ENCODE measurements around the gene SPRY2.
"Not testable (repeated sequence)": the region's sequence is repeated elsewhere in the genome, so short reads cannot be mapped to it uniquely, and the experiment has no call there.

Gene SPRY2

DNA sequence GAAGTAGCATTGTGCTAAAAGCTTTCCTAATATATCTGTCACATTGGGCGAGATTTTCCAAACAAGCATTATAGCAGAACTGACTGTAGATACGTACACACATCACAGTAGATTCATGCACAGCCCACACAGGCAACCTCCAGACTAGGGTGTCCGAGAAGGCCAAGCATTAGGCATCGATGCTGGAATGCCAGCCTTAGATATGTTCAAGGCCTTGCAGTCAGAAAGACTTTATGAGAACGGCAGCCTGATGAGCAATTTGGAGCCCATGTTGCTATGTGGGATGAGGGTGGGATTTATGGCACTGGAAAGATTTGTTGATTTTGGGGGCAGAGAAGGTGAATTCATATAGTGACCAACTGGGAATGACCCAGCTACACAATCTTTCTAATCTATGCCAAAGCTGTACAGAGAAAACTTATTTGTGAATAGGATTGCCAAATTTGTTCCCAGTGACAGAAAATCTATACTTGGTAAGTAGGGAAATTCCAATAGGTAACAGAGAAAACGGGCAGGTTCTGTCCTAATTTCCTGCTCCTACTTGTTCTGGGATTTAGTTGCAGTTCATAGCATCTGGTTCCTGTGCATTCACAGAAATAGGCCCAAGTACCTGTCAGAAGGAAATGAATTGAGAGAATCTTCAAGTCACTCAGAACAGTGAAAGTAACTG is 31.0 kb upstream of the SPRY2 start:
- Histone ChIP-seq H3K36me3 (ENCODE audit: control insufficient read depth, insufficient read depth, low read length) (no peaks in the 10 kb centered on the region), H3K27me3 (ENCODE audit: control insufficient read depth, insufficient read depth, low read length) (no peaks in the 10 kb centered on the region), H3K9ac (ENCODE audit: low read depth, low read length) (no peak overlapping the region), H3K9me3 (ENCODE audit: control insufficient read depth, insufficient read depth, low read length) (no peaks in the 10 kb centered on the region), H3K4me1 (ENCODE audit: control insufficient read depth, insufficient read depth, low read length) (no peaks in the 10 kb centered on the region), H3K27ac (ENCODE audit: low read depth, low read length) (no peak overlapping the region), H3K4me3 (ENCODE audit: low read depth, low read length) (no peak overlapping the region)

DNA sequence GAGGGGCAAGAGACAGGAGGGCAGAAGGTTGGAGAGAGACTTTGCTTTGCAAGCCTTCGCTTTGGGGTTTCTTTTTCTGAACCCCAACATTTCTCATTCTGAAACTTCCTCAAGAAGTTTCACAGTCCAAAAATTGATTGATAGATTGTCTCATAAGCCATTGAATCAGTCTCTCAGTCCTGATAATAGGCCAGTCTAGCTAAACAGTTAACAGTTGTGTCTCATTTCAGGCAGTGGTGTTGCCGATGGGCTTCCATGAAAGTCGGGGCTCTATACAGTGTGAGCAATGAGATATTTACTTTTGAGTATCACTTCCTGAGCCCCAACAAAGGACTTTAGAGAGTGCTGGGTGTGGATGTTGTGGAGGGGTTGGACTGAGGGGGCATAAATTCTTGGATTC is 26.5 kb upstream of the SPRY2 start:
- Histone ChIP-seq H3K4me3 (ENCODE audit: low read depth, low read length) (no peak overlapping the region), H3K27ac (ENCODE audit: low read depth, low read length) (no peak overlapping the region), H3K9me3 (ENCODE audit: control insufficient read depth, insufficient read depth, low read length) (no peaks in the 10 kb centered on the region), H3K4me1 (ENCODE audit: control insufficient read depth, insufficient read depth, low read length) (no peaks in the 10 kb centered on the region; the same call in 1 of the 2 replicates), H3K27me3 (ENCODE audit: control insufficient read depth, insufficient read depth, low read length) (no peaks in the 10 kb centered on the region), H3K9ac (ENCODE audit: low read depth, low read length) (no peak overlapping the region), H3K36me3 (ENCODE audit: control insufficient read depth, insufficient read depth, low read length) (no peaks in the 10 kb centered on the region)

DNA sequence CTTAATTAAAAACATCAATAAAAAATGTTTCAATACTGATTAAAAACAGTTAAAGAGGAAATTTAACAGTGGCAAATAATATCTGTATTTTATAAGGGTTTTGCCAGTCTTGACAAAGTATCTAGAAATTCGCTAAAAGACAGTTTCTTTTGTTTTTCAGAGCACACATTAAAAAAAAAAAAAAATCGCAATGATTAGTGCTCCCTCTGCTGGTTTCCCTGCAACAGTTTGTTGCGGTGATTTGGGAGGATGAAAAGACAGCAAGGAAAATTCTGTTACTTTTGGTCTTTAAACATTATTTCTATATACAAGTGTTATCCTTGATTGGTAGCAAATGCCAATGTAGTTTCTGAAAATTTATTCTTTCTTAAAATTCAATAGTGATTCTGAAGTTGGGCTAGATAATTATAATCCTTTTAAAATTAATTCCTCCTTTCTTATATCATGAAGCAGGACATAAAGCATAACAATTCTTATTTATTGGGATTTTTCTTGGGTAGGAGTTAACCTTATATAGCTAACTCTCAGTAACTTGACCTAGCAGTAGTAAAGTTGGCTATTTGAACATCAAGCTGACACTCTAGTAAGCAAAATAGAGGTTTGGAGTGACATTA is 23.1 kb upstream of the SPRY2 start:
- Histone ChIP-seq H3K4me1 (ENCODE audit: control insufficient read depth, insufficient read depth, low read length) (peaks cover 34% of the 10 kb centered on the region), H3K36me3 (ENCODE audit: control insufficient read depth, insufficient read depth, low read length) (no peaks in the 10 kb centered on the region), H3K27me3 (ENCODE audit: control insufficient read depth, insufficient read depth, low read length) (no peaks in the 10 kb centered on the region), H3K27ac (ENCODE audit: low read depth, low read length) (no peak overlapping the region), H3K9me3 (ENCODE audit: control insufficient read depth, insufficient read depth, low read length) (no peaks in the 10 kb centered on the region), H3K4me3 (ENCODE audit: low read depth, low read length) (no peak overlapping the region), H3K9ac (ENCODE audit: low read depth, low read length) (no peak overlapping the region)

DNA sequence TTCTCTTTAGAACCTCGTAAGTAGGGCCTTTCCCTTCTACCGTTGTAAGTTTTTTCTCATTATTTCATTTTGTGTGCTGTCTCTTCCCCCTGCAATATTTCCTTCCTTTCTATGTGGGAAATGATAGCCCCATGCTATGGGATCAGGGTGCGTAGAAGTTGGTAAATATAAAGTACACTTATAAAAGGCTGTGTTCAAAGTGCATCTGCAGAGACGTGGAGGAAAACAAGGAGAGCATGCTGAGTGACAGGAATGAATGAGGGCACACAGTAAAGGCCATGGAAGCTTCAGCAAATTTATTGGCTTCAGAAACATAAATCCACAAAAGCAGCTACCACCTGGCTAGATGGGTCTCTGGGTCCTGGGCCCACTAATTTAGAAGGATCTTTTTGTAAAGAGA is 21.6 kb upstream of the SPRY2 start:
- H3K4me3 ChIP-seq (ENCODE audit: low read depth, low read length), result no peak overlapping the region
- no peaks in the 10 kb centered on the region for H3K27me3 ChIP-seq (ENCODE audit: control insufficient read depth, insufficient read depth, low read length)
- H3K27ac ChIP-seq (ENCODE audit: low read depth, low read length), result peak overlapping the region; percentile 30
- H3K9ac ChIP-seq (ENCODE audit: low read depth, low read length), result no peak overlapping the region
- H3K36me3 ChIP-seq (ENCODE audit: control insufficient read depth, insufficient read depth, low read length), result no peaks in the 10 kb centered on the region
- H3K9me3 ChIP-seq (ENCODE audit: control insufficient read depth, insufficient read depth, low read length), result no peaks in the 10 kb centered on the region
- H3K4me1 ChIP-seq (ENCODE audit: control insufficient read depth, insufficient read depth, low read length), result peaks cover 39% of the 10 kb centered on the region

DNA sequence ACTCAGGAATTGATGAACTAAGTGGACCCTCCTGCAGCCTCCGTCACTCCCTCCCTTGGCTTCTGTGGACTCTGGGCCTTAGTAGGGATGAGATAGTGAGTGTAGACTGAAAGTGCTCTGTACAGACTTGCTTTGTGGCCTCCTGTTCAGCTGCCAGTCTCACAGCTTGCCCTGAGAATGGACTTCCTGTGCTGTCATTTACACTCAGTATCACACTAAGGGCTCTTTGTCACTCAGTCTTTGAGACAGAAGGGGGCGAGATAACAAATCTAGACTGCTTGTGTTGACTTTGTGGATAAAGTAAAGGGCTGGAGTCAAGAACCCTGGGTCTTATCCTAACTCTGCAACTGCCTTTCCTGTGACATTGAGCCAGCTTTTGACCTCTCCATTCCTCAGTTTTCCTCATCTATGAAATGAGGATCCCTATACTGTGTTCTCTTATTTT is 21.0 kb upstream of the SPRY2 start:
- H3K27ac ChIP-seq (ENCODE audit: low read depth, low read length), result peak overlapping the region; percentile 30
- H3K36me3 ChIP-seq (ENCODE audit: control insufficient read depth, insufficient read depth, low read length), result no peaks in the 10 kb centered on the region
- peaks cover 39% of the 10 kb centered on the region for H3K4me1 ChIP-seq (ENCODE audit: control insufficient read depth, insufficient read depth, low read length)
- H3K27me3 ChIP-seq (ENCODE audit: control insufficient read depth, insufficient read depth, low read length), result no peaks in the 10 kb centered on the region
- H3K4me3 ChIP-seq (ENCODE audit: low read depth, low read length), result no peak overlapping the region
- no peak overlapping the region for H3K9ac ChIP-seq (ENCODE audit: low read depth, low read length)
- H3K9me3 ChIP-seq (ENCODE audit: control insufficient read depth, insufficient read depth, low read length), result no peaks in the 10 kb centered on the region

DNA sequence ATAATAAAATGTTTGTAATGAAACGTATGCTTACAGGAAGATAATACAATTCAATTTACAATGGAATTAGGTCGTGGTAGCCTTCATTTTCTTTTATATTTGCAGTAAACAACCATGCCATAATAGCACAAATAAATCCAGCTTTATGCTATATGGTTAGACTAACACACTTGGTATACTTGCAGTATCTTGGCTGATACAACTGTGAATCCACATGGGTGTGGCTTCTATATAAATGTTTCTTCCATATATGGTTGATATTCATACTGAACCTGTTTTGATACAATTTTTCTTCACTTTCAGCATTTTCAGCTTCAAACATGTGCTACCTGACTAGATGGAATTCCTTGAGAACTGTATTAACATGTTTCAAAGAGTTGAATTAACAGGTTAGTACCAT is 20.4 kb upstream of the SPRY2 start:
- Histone ChIP-seq H3K9ac (ENCODE audit: low read depth, low read length) (no peak overlapping the region), H3K4me1 (ENCODE audit: control insufficient read depth, insufficient read depth, low read length) (peaks cover 39% of the 10 kb centered on the region), H3K36me3 (ENCODE audit: control insufficient read depth, insufficient read depth, low read length) (no peaks in the 10 kb centered on the region), H3K4me3 (ENCODE audit: low read depth, low read length) (no peak overlapping the region), H3K27me3 (ENCODE audit: control insufficient read depth, insufficient read depth, low read length) (no peaks in the 10 kb centered on the region), H3K27ac (ENCODE audit: low read depth, low read length) (peak overlapping the region; percentile 25), H3K9me3 (ENCODE audit: control insufficient read depth, insufficient read depth, low read length) (no peaks in the 10 kb centered on the region)

DNA sequence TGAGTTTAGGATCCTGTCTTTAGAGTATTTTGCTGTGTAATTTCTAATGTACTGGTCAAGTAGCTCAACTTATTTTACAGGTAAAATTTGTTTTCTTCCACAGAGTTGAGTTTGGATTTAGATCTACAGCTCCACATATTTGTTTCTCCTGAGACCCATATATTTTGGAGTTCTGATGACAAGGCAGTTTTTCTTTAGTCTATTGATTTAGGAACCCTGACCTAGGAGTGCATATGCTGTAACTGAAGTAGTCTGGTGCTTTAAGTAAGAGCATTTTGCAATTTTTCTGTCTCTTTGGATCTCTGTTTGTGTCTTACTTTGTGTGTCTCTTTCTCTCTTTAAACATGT is 19.5 kb upstream of the SPRY2 start:
- Histone ChIP-seq H3K9me3 (ENCODE audit: control insufficient read depth, insufficient read depth, low read length) (no peaks in the 10 kb centered on the region), H3K36me3 (ENCODE audit: control insufficient read depth, insufficient read depth, low read length) (no peaks in the 10 kb centered on the region), H3K9ac (ENCODE audit: low read depth, low read length) (0 out of 2 replicates have a peak overlapping the region, but pooled peaks have one; percentile 9), H3K27ac (ENCODE audit: low read depth, low read length) (peak overlapping the region; percentile 89), H3K4me3 (ENCODE audit: low read depth, low read length) (no peak overlapping the region), H3K27me3 (ENCODE audit: control insufficient read depth, insufficient read depth, low read length) (no peaks in the 10 kb centered on the region), H3K4me1 (ENCODE audit: control insufficient read depth, insufficient read depth, low read length) (peaks cover 39% of the 10 kb centered on the region)

DNA sequence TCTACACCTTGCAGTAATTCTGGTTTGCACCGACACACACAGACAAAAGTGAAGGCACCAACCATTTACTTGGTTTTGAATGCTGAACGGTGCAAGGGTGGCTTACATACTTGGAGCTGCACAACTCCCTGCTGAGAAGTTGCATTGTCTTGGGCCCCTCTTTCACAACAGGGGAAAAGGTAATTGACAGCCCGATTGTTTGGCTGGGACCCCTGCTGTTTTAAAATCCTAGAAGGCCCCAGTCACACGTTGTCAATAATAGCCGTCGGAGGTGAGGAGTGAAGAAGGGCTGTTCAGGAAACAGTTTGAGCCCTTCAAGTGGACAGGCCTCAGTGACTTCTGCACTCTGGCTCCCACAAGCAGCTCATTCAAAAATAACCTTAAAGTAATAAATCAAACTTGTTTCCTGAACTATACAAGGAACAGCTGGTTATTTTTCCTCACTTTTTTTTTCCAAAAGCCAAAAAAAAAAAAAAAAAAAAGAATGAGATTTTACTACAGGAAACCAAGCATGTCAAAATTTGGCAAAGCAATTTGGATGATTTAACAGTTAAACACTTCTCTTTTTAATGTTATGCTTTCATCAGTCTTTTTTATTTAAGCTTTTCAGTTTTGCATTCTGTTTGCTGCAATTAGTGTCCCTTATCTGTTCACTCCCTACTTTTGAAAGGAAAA is 19.0 kb upstream of the SPRY2 start:
- Histone ChIP-seq H3K9me3 (ENCODE audit: control insufficient read depth, insufficient read depth, low read length) (no peaks in the 10 kb centered on the region), H3K4me3 (ENCODE audit: low read depth, low read length) (peak overlapping the region; percentile 48), H3K27ac (ENCODE audit: low read depth, low read length) (peak overlapping the region; percentile 89), H3K4me1 (ENCODE audit: control insufficient read depth, insufficient read depth, low read length) (peaks cover 39% of the 10 kb centered on the region), H3K9ac (ENCODE audit: low read depth, low read length) (0 out of 2 replicates have a peak overlapping the region, but pooled peaks have one; percentile 9), H3K27me3 (ENCODE audit: control insufficient read depth, insufficient read depth, low read length) (no peaks in the 10 kb centered on the region), H3K36me3 (ENCODE audit: control insufficient read depth, insufficient read depth, low read length) (no peaks in the 10 kb centered on the region)

DNA sequence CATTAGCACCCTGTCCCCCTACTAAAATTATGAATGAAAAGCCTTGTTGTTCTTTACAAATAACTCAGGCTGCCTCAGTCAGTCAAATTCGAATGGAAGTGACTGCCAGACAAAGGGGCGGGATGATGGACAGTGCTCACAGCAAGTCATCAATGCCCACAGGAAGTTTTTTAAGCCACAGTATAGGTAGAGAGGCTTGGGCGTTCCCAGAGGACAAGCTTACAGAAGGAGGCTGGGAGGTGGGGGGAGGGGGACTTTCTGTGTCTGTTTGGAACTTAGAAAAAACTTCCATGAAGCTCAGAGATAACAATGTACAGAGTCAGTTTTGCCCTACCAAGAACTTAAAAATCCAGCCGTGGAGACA is 18.5 kb upstream of the SPRY2 start:
- no peaks in the 10 kb centered on the region for H3K9me3 ChIP-seq (ENCODE audit: control insufficient read depth, insufficient read depth, low read length)
- H3K9ac ChIP-seq (ENCODE audit: low read depth, low read length), result no peak overlapping the region
- peak overlapping the region; percentile 89 for H3K27ac ChIP-seq (ENCODE audit: low read depth, low read length)
- no peaks in the 10 kb centered on the region for H3K36me3 ChIP-seq (ENCODE audit: control insufficient read depth, insufficient read depth, low read length)
- peak overlapping the region; percentile 48 for H3K4me3 ChIP-seq (ENCODE audit: low read depth, low read length)
- H3K27me3 ChIP-seq (ENCODE audit: control insufficient read depth, insufficient read depth, low read length), result no peaks in the 10 kb centered on the region
- peaks cover 39% of the 10 kb centered on the region for H3K4me1 ChIP-seq (ENCODE audit: control insufficient read depth, insufficient read depth, low read length)

DNA sequence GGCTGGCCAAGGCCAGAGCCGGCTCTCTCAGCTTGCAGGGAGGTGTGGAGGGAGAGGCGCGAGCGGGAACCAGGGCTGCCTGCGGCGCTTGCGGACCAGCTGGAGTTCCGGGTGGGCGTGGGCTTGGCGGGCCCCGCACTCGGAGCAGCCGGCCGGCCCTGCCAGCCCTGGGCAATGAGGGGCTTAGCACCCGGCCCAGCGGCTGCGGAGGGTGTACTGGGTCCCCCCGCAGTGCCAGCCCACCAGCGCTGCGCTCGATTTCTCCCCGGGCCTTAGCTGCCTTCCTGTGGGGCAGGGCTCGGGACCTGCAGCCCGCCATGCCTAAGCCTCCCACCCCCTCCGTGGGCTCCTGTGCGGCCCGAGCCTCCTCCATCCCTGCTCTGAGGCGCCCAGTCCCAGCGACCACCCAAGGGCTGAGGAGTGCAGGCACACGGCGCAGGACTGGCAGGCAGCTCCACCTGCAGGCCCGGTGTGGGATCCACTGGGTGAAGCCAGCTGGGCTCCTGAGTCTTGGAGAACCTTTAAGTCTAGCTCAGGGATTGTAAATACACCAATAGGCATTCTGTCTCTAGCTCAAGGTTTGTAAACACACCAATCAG is 14.7 kb upstream of the SPRY2 start:
- H3K36me3 ChIP-seq (ENCODE audit: control insufficient read depth, insufficient read depth, low read length); H3K4me3 ChIP-seq (ENCODE audit: low read depth, low read length); H3K9me3 ChIP-seq (ENCODE audit: control insufficient read depth, insufficient read depth, low read length); H3K9ac ChIP-seq (ENCODE audit: low read depth, low read length); H3K27me3 ChIP-seq (ENCODE audit: control insufficient read depth, insufficient read depth, low read length); H3K27ac ChIP-seq (ENCODE audit: low read depth, low read length): not testable (repeated sequence)
- H3K4me1 ChIP-seq (ENCODE audit: control insufficient read depth, insufficient read depth, low read length), result peaks cover 21% of the 10 kb centered on the region

DNA sequence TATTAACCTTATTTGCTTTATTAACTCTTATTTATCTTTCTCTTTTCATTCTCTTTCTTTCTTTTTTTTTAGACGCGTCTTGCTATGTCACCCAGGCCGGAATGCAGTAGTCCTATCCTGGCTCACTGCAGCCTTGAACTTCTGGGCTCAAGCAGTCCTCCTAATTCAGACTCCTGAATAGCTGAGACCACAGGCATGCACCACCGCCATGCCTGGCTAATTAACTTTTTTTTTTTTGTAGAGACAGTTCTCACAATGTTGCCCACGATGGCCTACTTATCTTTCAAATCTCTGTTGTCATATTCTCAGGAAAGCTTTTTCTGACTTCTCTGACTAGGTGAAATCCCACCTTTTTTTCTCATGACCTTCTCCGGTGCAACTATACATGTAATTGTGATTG is 7.8 kb upstream of the SPRY2 start:
- H3K27me3 ChIP-seq (ENCODE audit: control insufficient read depth, insufficient read depth, low read length), result peaks cover 3% of the 10 kb centered on the region
- H3K27ac ChIP-seq (ENCODE audit: low read depth, low read length), result no peak overlapping the region
- H3K4me1 ChIP-seq (ENCODE audit: control insufficient read depth, insufficient read depth, low read length), result peaks cover 13% of the 10 kb centered on the region; the same call in 1 of the 2 replicates
- H3K36me3 ChIP-seq (ENCODE audit: control insufficient read depth, insufficient read depth, low read length), result no peaks in the 10 kb centered on the region
- no peak overlapping the region for H3K9ac ChIP-seq (ENCODE audit: low read depth, low read length)
- H3K4me3 ChIP-seq (ENCODE audit: low read depth, low read length), result no peak overlapping the region
- no peaks in the 10 kb centered on the region for H3K9me3 ChIP-seq (ENCODE audit: control insufficient read depth, insufficient read depth, low read length)
